Colon (tissue), 2 donors: Measurements from ENCODE around the gene ATXN2.
"Not testable (repeated sequence)": the region's sequence is repeated elsewhere in the genome, so short reads cannot be mapped to it uniquely, and the experiment has no call there.

Source experiments
- FAIRE-seq: peaks from 2 replicates; lab custom pipeline; 2012; peaks lifted over from hg19 to GRCh38; lab: Jason Lieb, UNC
- donor health status: control.
- donor health status: control.

ATXN2 gene

GRCh38 chr12:111598637-111599452 lies at the start of gene ATXN2:
ATXN2 (minus strand) TSS chr12:111599315; CDS start chr12:111599034, 281 bp downstream.
- FAIRE-seq, result no peak

- FAIRE-seq, result no peak
Observed at GRCh38 chr12:111645433-111645832, 46.3 kb upstream of the ATXN2 start.

- no peak for FAIRE-seq
Observed at GRCh38 chr12:111643427-111643826, 44.3 kb upstream of the ATXN2 start.

GRCh38 chr12:111642681-111643426 lies 43.7 kb upstream of the ATXN2 start:
- no peak for FAIRE-seq

GRCh38 chr12:111640506-111640905 lies 41.4 kb upstream of the ATXN2 start:
- no peak for FAIRE-seq

- no peak for FAIRE-seq
Observed at GRCh38 chr12:111638556-111638955, 39.4 kb upstream of the ATXN2 start.

- no peak for FAIRE-seq
Observed at GRCh38 chr12:111636209-111636945, 37.3 kb upstream of the ATXN2 start.

- FAIRE-seq, result no peak
Observed at GRCh38 chr12:111635524-111635923, 36.4 kb upstream of the ATXN2 start.

- no peak for FAIRE-seq
Observed at GRCh38 chr12:111628505-111629260, 29.6 kb upstream of the ATXN2 start.

GRCh38 chr12:111626230-111626629 lies 27.1 kb upstream of the ATXN2 start:
- no peak for FAIRE-seq

GRCh38 chr12:111624540-111624939 lies 25.4 kb upstream of the ATXN2 start:
- no peak for FAIRE-seq

- not testable (repeated sequence) for FAIRE-seq
Observed at GRCh38 chr12:111617841-111618240, 18.7 kb upstream of the ATXN2 start.

GRCh38 chr12:111616177-111616623 lies 17.1 kb upstream of the ATXN2 start:
- FAIRE-seq, result no peak

GRCh38 chr12:111607239-111607638 lies 8.1 kb upstream of the ATXN2 start:
- FAIRE-seq, result no peak

- no peak for FAIRE-seq
Observed at GRCh38 chr12:111606767-111607230, 7.7 kb upstream of the ATXN2 start.

GRCh38 chr12:111605911-111606766 lies 7.0 kb upstream of the ATXN2 start:
- no peak for FAIRE-seq

- not testable (repeated sequence) for FAIRE-seq
Observed at GRCh38 chr12:111602857-111603256, 3.7 kb upstream of the ATXN2 start.

GRCh38 chr12:111602348-111602747 lies 3.2 kb upstream of the ATXN2 start:
- FAIRE-seq, result no peak

GRCh38 chr12:111600986-111601385 lies 1.9 kb upstream of the ATXN2 start:
- FAIRE-seq, result not testable (repeated sequence)

- FAIRE-seq, result no peak
Observed at GRCh38 chr12:111600205-111600642, 1.1 kb upstream of the ATXN2 start.
